AG09309 (cell line): ENCODE data around the gene PRKN.

Source experiments
- DNase-seq: peaks from one replicate; pipeline ENCODE4 v3.0.0-alpha.2; 2010; ENCODE audit warnings: low read depth
- H3K4me3 ChIP-seq: 2 replicates; pipeline ENCODE4 v1.5.1; 2011; ENCODE audit warnings: mild to moderate bottlenecking, low read depth, low read length, moderate library complexity; ENCODE audit not compliant: control insufficient read depth
- TF ChIP-seq, protein P1 (sequence below): IDR thresholded peaks from 2 replicates; pipeline ENCODE4 v1.5.1; 2011; ENCODE audit warnings: mild to moderate bottlenecking, low read depth, low read length, inconsistent platforms; ENCODE audit not compliant: insufficient read depth, control insufficient read depth; ENCODE audit errors: missing control alignments

PRKN gene

DNA sequence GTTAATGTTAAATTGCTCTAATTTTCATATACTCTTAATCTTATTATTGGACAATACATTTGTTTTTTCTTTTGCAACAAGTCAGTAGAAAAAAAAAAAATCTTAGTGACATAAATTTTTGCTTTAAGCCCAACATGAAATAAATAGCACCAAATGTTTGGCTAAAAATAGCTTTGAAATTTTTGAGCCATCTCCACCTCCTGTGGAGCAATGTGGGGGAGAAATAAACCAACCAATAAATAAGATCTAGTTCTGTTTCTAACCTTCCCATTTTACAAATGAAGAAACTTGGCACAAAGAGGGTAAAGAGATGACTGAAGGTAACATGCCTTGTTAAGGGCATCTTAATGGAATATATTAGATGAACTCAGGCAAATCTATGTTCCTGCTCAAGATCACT lies 91.4 kb downstream of the PRKN start:
- H3K4me3 ChIP-seq: no peak overlapping the region
- no peak for DNase-seq
- TF ChIP-seq, protein P1, sequence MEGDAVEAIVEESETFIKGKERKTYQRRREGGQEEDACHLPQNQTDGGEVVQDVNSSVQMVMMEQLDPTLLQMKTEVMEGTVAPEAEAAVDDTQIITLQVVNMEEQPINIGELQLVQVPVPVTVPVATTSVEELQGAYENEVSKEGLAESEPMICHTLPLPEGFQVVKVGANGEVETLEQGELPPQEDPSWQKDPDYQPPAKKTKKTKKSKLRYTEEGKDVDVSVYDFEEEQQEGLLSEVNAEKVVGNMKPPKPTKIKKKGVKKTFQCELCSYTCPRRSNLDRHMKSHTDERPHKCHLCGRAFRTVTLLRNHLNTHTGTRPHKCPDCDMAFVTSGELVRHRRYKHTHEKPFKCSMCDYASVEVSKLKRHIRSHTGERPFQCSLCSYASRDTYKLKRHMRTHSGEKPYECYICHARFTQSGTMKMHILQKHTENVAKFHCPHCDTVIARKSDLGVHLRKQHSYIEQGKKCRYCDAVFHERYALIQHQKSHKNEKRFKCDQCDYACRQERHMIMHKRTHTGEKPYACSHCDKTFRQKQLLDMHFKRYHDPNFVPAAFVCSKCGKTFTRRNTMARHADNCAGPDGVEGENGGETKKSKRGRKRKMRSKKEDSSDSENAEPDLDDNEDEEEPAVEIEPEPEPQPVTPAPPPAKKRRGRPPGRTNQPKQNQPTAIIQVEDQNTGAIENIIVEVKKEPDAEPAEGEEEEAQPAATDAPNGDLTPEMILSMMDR: no peak

DNA sequence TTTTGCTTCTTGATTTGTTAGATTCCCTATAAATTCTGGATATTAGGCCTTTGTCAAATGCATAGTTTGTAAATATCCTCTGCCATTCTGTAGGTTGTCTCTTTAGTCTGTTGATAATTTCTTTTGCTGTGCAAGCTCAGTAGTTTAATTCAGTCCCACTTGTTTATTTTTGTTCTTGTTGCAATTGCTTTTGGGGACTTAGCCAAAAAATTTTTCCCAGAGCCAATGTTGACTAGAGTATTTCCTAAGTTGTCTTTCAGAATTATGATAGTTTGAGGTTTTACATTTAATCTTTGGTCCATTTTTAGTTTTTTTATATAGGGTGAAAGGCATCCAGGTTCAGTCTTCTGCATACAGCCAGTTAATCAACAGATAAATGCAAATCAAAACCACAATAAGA lies 96.0 kb downstream of the PRKN start:
- no peak overlapping the region for H3K4me3 ChIP-seq
- TF ChIP-seq, protein P1: no peak
- DNase-seq: no peak

DNA sequence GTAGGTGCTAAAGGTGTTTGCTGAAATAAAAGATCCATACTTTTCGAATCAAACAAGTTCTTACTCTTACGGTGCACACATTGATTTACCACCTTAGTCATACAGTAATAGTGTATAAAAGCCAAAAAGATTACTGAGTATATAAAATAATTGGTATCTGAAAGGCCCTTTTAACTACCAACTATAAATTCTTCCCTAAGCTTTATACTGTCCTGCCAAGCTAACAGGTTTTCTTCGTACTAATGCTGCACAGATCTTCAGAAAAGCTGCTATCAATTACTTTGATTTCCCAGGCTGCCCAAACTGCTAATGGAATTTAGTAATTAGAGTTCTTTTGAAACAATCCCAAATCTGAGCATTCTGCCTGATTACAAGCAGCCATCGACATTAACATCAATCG lies 97.5 kb downstream of the PRKN start:
- H3K4me3 ChIP-seq: no peak overlapping the region
- no peak for DNase-seq
- TF ChIP-seq, protein P1: no peak

DNA sequence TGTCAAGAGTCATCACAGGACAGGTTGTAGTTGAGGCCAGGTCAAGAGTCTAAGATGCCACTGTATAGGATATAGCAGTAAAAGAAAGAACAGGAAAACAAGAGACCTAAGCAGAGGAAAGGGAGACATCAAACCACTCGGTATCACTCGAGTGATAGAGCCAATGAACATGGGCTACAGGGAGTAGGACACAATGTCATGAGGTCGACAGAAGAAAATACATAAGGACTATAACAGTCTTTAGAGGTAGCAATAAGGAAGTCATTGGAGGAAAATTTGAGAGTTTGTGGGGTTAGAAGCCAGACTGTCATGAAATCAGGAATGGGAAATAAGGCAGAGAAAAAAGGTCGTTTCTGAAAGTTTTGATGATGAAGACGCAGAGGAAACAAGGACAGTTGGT lies 99.7 kb downstream of the PRKN start:
- TF ChIP-seq, protein P1: no peak
- no peak for DNase-seq
- H3K4me3 ChIP-seq: no peak overlapping the region

DNA sequence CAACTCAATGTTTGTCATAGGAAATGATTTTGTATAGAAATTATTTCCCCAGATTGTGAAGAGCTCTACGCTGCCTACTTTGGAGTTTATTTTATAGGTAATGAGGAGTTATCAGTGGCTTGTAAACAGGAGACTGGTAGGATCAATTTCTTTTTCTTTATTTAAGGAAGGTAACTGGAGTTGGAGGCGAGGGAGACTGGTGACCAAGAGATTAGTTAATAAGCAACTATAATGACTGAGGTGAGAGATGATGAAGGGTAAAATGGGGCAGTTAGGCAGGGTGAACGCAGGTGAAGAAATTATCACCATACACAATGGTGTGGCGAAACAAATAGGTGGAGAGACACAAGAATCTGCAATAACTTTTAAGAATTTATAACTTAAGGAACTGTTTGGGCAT lies 100.2 kb downstream of the PRKN start:
- TF ChIP-seq, protein P1: no peak
- no peak overlapping the region for H3K4me3 ChIP-seq
- no peak for DNase-seq

DNA sequence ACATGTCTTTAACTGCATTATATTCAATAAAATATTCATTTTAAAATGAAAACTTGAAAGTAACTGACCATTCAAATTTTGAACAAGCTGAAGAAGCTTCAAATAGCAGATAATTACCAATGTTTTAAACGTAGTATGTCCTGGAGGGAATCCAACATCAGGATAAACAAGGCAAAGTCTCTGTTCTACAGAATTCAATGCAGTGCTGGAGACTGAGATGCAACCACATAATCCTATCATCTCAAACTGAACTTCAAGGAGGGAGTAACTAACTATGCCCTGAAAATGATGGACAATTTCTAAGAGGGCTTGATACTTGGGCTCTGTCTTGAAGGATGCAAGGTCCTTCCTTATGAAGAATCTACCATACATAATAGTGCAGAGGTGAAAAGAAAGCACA lies 100.7 kb downstream of the PRKN start:
- H3K4me3 ChIP-seq: no peak overlapping the region
- DNase-seq: no peak
- TF ChIP-seq, protein P1: no peak
